Measurements from ENCODE around the gene B3GAT1. TPM values are rescaled to one million over a fixed set of nuclear protein-coding genes. Genes with fewer than 3 reads are reported as not detected.

Gene B3GAT1
- total and polyA plus RNA-seq, 12 donors, result 0.09 to 10.3 (median 2.1) TPM; not detected in 1

GRCh38 chr11:134404575-134405341 is 7.3 kb downstream of the B3GAT1 start:
- Histone ChIP-seq H3K9me3 (replicated peaks in 1 of 3) (no peaks in the 10 kb centered on the region), H3K36me3 (replicated peaks in 1 of 2) (no peaks in the 10 kb centered on the region), H3K4me1 (replicated peaks in 1 of 2) (no peaks in the 10 kb centered on the region), H3K27me3 (no peaks in the 10 kb centered on the region), H3K27ac (no peak overlapping the region), H3K4me3 (no peak overlapping the region)
- WGBS, 4 donors, result 73 to 88% (median 82%) methylated on average over 20 to 30 of the region's 30 CpGs
- intact Hi-C loops (cut with DNase I), result no loop called here
- TF ChIP-seq POLR2A (IDR thresholded peaks at IDR 0.05) (no peak), CTCF (IDR thresholded peaks at IDR 0.05) (no peak)
- DNase-seq, result no peak

GRCh38 chr11:134402910-134403309 is 9.1 kb downstream of the B3GAT1 start:
- no peak overlapping the region for H3K27ac ChIP-seq
- no peak for TF ChIP-seq POLR2A (IDR thresholded peaks at IDR 0.05)
- no peak for TF ChIP-seq CTCF (IDR thresholded peaks at IDR 0.05)

GRCh38 chr11:134401825-134402809 is 9.9 kb downstream of the B3GAT1 start:
- Histone ChIP-seq H3K9me3 (replicated peaks in 1 of 3) (no peaks in the 10 kb centered on the region), H3K27me3 (no peaks in the 10 kb centered on the region), H3K4me3 (no peak overlapping the region), H3K36me3 (replicated peaks in 1 of 2) (no peaks in the 10 kb centered on the region), H3K27ac (no peak overlapping the region), H3K4me1 (replicated peaks in 1 of 2) (no peaks in the 10 kb centered on the region)
- no peak for DNase-seq
- TF ChIP-seq CTCF (IDR thresholded peaks at IDR 0.05), result no peak
- no peak for TF ChIP-seq POLR2A (IDR thresholded peaks at IDR 0.05)
- 67 to 82% (median 74%) methylated on average over 11 to 19 of the region's 19 CpGs for WGBS, 4 donors
- intact Hi-C loops (cut with DNase I), result no loop called here

More at GRCh38 chr11:134402910-134403309, 9.1 kb downstream of the B3GAT1 start:
- Histone ChIP-seq H3K36me3 (replicated peaks in 1 of 2) (no peaks in the 10 kb centered on the region), H3K9me3 (replicated peaks in 1 of 3) (no peaks in the 10 kb centered on the region), H3K4me1 (replicated peaks in 1 of 2) (no peaks in the 10 kb centered on the region), H3K27me3 (no peaks in the 10 kb centered on the region), H3K4me3 (no peak overlapping the region)
- WGBS, 4 donors, result 71 to 87% (median 78%) methylated on average over 8 to 12 of the region's 12 CpGs
- DNase-seq, result peak in 1 of 7 donors; percentile 65
- intact Hi-C loops (cut with DNase I), result no loop called here

GRCh38 chr11:134399996-134400395 is 12.0 kb downstream of the B3GAT1 start:
- intact Hi-C loops (cut with DNase I), result no loop called here
- Histone ChIP-seq H3K27ac (no peak overlapping the region), H3K9me3 (replicated peaks in 1 of 3) (no peaks in the 10 kb centered on the region), H3K36me3 (replicated peaks in 1 of 2) (no peaks in the 10 kb centered on the region), H3K4me3 (no peak overlapping the region), H3K4me1 (replicated peaks in 1 of 2) (no peaks in the 10 kb centered on the region), H3K27me3 (no peaks in the 10 kb centered on the region)
- WGBS, 4 donors, result 77 to 80% (median 78%) methylated on average over 4 to 7 of the region's 7 CpGs
- no peak for DNase-seq
- TF ChIP-seq POLR2A (IDR thresholded peaks at IDR 0.05) (no peak), CTCF (IDR thresholded peaks at IDR 0.05) (no peak)

All from adrenal gland (tissue), 12 donors.